OCI-LY7 (cell line): ENCODE results near the gene RAP1GDS1.

Experiments
- EZH2phosphoT487 ChIP-seq: fragments of 200-600 bp; sonication (generic); IDR thresholded peaks from 2 replicates; pipeline ENCODE4 v1.6.1; 2018; ENCODE audit warnings: low read depth, borderline replicate concordance, mild to moderate bottlenecking, mixed run types, antibody characterized with exemption, low read length, moderate library complexity, mixed read lengths
- TF ChIP-seq, protein P1 (sequence below): fragments of 200-600 bp; sonication (generic); conservative IDR thresholded peaks from 2 replicates; pipeline ENCODE4 v1.5.1; 2014; ENCODE audit warnings: mild to moderate bottlenecking, antibody characterized with exemption, low read length, moderate library complexity, mixed read lengths

DNA sequence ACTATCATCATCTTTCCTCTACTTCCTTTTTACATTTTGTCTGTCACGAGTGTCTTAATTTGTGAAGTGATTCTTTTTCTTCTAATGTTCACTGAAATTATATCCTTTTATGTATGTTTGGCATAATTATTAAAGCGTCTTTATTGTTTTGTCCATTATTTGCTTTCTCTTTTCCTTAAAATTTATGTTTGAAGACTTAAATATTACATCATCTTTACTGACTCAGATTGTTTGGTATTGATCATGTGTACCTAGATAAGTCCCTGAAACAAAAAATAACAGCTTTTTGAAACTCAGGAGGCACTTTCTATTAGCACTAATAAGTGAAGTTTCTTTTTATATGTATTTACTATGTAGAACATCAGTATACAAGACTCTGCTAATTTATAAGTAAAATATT, 120.1 kb downstream of the RAP1GDS1 start:
- TF ChIP-seq, protein P1, sequence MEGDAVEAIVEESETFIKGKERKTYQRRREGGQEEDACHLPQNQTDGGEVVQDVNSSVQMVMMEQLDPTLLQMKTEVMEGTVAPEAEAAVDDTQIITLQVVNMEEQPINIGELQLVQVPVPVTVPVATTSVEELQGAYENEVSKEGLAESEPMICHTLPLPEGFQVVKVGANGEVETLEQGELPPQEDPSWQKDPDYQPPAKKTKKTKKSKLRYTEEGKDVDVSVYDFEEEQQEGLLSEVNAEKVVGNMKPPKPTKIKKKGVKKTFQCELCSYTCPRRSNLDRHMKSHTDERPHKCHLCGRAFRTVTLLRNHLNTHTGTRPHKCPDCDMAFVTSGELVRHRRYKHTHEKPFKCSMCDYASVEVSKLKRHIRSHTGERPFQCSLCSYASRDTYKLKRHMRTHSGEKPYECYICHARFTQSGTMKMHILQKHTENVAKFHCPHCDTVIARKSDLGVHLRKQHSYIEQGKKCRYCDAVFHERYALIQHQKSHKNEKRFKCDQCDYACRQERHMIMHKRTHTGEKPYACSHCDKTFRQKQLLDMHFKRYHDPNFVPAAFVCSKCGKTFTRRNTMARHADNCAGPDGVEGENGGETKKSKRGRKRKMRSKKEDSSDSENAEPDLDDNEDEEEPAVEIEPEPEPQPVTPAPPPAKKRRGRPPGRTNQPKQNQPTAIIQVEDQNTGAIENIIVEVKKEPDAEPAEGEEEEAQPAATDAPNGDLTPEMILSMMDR = no peak
- TF ChIP-seq EZH2phosphoT487 = no peak
